GM21381 (cell line): ENCODE results near the gene CLMN.

Experiments used
- ATAC-seq: cut with Tn5 transposase; IDR thresholded peaks from one replicate; pipeline ENCODE4 v1.9.1; 2021; ENCODE audit warnings: mild to moderate bottlenecking, moderate library complexity; ENCODE audit not compliant: unreplicated experiment

Gene CLMN

DNA sequence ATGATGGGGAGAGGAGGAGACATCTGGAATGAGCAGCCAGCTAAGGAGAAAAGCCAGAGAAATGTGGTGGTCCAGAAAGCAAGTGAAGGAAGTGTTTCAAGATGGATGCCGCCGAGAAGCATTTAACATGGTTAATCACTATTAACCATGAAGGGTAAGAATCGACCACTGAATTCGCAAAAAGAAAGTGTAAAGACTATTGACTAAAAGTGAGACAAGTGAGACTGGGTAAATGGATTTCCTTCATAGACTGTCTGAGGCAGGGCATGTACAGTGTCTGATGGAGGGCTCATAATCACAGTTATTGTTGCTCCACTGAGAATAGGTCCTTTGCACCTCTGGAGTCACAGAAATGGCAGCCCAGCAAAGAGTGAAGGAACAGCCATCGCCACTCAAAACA, 25.3 kb upstream of the CLMN start:
- ATAC-seq, result no peak

DNA sequence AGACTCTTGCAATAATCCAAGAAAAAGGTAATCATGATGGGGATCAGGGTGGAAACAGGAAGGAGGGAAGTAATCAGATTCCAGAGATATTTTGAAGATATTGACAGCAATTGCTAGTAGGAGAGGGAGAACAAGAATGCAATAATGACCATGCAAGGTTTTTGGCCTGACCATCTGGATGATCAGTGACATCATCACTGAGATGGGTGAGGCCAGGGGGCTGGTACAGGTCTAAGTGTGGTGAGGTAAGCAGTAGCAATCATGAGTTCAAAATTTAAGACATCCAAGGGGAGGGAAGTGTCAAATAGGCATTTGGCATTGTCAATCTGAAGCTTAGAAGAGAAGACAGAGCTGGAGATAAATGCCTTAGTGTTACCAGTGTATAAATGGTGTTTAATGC, 24.8 kb upstream of the CLMN start:
- ATAC-seq, result no peak

DNA sequence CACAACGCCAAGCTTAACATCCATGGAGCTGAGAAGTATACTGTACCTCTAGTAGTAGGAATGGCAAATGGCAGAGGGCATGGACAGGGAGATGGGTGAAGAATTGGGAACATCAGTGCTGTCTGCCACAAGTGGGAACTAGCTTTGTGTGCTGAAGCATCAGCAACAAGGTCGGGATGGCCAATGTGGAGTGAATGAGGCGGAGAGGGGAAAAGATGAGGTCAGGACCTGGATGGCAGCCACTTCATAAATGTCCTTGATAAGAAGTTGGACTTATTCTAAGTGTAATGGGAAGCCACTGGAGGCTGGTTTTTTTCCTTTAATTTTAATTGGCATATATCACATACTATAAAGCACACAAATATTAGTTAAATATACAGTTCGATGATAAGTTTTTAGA, 21.9 kb upstream of the CLMN start:
- ATAC-seq, result no peak

DNA sequence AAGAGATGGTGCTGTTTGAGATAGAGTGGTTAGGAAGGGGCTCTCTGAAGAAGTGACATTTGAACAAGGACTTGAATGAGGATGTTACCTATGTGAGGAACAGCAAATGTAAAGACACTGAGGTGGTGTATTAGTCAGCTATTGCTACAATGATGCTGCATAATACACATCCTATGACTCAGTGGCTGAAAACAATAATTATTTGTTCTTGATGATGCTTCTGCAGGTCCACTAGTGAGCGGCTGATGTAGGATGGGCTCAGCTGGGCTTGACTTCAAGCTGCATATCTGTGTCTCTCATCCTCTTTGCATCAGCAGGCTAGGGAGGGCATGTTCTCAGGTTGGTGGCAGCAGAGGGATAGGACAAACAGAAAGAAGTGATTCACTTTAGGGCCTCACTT, 21.4 kb upstream of the CLMN start:
- no peak for ATAC-seq

DNA sequence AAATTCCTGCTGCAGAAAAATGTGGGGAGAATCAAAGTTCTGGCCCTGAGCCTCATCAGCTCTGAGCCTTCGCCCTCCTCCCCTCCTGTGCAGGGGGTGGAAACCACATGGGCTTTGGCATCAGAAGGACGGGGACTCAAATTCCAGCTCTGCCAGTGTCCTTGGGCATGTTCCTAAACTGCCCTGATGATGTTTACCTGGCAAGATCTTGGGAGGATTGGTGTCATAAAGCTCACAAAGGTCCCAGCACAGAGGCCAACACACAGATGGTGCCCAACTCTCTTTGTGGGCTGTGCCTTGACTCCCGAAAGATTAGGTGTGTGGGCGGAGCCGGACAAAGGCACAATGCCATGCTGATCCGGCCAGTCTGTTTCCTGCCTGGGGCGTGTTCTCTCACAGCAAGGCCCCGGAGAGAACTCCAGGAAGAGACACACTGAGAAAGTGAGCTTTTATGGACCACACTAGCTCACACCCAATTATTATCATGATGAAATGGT, 20.5 kb upstream of the CLMN start:
- no peak for ATAC-seq

DNA sequence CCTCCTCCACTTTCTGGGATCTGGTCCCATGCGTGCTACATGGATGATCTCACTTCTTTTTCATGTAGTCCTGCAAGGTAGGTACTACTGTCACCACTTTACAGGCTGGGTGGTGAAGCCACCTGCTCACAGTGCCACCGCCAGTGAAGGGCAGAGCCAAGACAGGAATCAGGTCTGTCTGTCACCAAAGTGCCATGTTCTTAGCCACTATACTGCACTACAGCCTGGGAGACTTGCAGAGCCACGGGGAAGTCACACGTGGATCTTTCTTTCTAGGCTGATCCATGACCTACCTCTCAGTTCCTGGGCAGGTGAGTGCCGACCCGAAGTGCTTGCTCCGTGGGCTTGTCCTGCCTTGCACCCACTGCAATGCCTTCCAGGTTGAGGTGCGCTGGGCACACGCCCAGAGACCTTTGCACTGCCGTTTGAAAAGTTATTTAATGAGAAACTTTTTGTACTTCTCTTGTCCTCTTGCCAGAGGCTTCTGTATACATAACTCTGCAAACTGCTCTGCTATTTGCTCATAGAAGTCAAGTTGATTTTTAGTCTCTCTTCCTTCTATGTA, 19.7 kb upstream of the CLMN start:
- no peak for ATAC-seq

DNA sequence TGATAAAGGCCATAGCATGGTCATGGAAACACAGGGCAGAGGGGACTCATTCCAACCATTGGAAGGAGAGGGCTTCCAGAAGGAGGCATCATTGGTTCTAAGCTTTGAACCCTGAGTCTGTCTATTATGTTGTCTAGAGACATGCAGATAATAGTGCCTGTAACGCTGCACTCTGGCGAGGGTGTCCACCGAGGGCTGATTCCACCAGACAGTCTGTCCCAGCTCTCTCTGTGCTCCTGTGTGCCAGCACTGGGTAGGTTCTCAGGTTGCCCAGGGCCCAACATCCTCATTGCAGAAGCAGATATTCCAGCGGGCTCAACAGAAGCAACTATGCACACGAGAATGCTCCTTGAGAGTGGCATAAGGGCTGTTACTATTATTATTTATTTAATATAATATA, 18.7 kb upstream of the CLMN start:
- ATAC-seq, result no peak

DNA sequence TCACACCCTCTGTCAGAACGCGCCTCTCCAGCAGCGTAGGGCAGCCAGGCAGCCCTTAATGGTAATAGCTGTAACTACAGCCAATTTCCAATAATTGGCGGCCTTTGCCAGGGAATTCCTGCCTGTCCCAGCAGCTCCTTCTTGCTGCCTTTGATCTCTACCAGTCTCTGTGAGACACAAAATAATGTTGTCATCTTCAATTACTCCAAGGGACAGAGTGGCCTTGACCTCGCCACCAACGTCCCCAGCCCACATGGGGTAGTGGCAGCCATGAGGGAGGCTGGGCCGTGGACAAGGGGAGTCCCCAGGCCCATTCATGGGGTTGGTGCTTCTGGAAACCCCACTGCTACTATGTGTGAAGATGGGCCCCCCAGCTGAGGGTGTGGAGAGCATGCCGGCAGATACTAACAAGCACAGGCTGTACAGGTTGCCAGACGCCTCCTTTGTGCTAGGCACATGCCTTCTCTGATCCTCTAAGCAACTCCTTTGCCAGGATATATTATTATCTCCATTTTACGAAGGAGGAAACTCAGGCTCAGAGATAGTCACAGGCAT, 17.4 kb upstream of the CLMN start:
- no peak for ATAC-seq

DNA sequence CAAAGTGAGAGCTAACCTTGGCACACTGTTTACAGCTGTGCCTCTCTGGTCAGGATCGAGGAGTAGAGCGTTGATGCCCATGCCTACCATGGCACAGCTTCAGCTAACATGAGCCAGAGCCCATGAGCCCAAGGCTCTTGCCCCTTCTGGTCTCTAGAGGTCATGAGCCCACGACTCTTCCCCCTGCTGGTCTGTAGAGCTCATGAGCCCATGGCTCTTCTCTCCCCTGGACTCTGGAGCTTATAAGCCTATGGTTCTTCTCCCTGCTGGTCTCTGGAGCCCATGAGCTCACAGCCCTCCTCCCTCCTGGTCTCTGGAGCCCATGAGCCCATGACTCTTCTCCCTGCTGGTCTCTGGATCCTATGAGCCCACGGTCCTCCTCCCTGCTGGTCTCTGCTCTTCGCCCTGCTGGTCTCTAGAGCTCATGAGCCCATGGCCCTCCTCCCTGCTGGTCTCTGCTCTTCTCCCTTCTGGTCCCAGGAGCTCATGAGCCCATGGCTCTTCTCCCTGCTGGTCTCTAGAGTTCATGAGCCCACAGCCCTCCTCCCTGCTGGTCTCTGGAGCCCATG, 16.6 kb upstream of the CLMN start:
- no peak for ATAC-seq

DNA sequence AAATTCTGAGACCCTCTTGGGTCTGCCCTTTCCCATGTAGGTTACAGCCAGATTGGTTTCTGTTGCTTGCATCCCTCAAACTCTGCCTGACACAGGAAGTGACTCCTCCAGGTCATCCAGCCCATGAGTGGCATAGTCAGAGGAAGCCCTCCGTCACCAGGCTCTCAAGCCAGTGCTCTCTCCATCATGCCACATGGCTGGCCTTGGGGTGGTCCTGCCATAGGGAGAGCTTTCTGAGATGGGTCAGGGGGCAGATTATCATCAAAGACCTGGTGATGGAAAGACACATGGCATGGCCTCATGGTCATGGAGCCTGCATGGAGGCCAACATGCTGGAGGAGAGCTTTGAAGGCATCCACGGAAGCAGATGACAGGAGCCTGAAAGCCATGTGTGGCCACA, 15.4 kb upstream of the CLMN start:
- no peak for ATAC-seq

DNA sequence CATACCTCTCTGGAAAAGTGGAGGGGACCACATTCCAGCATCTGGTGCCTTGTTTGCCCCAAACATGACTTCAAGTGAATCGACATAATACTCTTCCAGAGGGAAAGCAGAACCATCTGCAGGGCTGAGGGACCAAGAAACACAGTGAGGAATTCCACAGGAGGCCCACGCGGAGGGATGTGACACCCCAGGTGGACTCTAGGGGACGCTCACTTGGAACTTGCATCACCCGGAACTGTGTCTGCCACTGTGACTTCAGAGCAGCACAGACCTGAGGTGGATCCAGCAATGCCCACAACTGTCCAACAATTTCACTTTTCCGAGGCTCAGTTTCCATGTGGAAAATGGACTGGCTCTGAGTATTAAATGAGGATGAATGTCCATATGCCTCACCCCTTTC, 14.3 kb upstream of the CLMN start:
- no peak for ATAC-seq

DNA sequence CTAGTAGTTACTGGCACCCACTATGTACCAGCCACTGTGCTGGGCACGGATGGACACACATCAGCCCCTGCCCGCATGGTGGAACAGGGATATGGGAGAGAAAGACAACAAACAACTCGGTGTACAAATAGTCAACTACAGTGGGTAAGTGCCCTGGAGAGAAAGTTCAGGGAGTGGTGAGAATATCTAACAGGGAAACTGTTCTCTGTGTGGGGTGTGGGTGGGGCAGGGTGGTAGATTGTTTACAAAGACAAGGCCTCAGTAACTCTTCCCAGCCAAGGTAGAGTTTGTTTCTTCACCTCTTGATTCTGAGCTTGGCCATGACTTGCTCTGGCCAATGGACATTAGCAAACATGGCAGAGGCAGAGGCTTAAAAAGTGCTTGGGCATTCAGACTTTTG, 12.9 kb upstream of the CLMN start:
- ATAC-seq, result no peak

DNA sequence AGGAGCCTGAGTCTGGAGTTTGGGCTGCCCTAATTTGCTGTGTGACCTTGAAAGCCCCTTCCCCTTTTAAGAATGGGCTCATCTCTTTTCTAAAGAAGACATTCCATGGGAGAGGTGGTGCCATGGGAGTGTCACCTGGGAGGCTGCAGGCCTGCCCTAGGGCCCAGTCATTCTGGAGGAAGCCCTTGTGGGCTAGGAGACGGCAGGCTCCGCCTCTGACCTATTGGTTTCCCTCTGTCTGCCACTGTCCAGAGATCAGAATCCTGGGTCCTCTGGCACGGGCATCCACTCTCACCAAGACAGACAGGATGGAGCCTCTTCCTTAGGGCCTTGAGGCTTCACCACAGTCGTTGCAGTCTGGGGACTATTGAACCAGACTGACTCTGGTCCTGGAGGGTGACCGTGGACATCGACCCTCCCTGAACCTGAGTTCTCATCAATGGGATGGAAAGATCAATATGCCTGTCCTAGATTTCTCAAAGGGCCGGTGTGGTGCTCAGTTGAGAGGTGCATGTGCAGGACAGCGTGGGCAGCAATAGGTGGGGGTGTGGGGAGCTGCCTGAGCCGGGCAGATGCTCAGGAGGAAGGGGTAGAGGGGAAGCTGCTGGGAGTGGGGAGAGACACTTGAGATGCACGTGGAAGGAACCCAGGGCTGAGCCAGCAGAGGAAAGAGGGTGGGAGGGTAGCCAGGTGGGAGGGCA, 12.2 kb upstream of the CLMN start:
- ATAC-seq, result no peak

DNA sequence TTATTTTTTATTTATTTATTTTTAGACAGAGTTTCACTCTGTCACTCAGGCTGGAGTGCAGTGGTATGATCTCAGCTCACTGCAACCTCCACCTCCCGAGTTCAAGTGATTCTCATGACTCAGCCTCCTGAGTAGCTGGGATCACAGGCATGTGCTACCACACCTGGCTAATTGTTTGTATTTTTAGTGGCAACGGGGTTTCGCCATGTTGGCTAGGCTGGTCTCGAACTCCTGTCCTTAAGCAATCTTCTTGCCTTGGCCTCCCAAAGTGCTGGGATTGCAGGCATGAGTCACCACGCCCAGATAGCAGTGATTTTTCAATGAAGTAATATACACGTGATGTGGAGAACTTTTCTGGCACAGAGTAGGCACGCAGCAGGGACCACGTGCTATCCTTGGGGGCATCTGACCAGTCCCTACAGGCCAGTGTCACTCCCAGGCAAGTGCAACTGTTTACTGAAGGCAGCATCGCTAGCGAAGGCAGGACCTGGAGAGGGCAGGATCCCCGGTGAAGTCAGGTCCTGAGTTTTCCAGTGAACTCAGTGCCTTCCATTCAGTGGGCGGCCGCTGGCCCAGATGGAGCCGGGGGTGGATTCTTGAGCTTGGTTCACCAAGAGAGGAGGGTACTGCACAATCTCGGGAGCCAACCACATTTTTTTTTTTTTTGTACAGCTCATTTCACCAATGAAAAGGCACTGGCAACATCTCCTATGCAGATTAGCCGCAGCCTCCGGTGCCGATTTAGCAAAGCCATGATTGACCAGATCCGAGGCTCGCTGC, 11.1 kb upstream of the CLMN start:
- ATAC-seq, result no peak

DNA sequence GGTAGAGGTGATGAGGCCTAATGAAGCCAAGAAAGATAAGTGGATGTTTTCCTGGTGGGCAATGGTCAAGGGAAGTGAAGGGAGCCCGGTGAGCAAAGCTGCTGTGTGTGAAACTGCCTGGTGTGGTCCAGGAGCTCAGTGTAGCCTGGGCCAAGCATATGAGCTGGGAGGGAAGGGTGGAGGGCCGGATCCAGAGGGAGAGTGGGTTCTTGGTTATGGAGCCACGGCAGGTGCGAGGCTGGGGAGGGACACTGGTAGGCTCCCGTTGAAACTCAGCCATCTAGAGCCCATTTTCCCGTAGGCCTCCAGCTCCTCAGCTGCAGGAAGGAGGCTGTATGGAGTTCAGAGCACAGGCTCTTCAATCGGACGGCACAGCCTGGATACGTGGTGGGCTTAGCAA, 10.2 kb upstream of the CLMN start:
- ATAC-seq, result no peak

DNA sequence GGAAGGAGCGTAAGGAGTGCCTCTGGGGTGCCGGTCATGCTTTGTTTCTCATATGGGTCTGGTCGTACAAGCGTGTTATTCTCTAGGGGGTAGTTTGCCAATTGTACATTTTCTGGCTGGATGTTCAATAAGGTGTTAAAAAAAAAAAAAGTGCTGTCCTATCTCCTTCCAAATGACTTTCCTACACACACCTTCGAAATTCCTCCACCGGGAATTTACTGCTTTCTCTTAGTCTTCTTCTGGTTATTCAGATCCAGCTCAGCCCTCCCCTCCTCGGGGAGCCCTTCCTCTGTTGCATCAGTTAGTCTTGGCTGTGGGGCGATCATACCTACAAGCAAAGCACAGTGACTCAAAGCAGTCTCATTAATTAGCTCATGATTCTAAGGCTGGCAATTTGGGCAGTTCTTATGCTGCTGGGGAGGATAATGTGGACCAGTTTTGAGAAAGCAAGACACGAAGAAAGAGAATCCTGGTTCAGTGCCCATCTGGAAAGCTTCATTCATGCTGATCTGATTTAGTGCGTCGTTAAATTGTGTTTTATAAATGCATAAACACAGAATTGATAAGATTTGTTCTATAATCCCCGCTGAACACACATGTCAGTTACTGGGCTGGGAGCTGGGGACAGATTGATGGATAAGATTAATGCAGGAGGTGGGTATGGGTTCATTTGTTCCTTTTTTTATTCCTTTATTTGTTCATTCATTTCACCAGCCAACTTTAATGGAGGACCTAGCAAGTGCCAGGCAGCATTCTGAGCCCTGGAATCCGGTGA, 9.2 kb upstream of the CLMN start:
- ATAC-seq, result no peak

DNA sequence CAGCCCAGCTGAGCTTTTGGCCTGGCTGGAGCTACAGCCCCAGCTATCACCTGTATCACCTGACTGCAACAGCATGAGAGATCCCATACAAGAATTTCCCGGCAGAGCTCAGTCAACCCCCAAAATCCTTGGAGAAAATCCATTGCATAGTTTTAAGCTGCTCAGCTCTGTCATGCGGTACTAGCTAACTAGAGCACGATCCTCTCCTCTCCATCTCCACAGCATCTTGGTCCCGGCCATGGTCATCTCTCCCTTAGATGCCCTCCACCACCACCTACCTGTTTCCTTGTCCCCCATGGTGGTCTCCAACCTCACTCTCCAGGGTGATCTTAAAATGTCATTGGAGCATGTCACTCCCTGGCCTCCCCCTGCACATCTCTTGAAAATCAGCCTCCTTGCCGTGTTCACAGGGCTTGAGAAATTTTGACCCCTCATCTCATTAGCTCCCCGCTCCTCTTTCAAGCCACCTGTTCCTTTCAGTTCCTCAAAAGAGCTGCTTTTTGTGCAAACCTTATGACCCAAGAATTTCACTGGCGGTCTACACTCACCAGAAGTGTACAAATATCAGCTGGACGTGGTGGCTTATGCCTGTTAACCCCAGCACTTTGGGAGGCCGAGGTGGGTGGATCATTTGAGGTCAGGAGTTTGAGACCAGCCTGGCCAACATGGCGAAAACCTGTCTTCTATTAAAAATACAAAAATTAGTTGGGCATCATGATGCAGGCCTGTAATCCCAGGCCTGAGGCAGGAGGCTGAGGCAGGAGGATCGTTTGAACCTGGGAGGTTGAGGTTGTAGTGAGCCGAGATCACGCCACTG, 8.1 kb upstream of the CLMN start:
- peak; percentile 97 for ATAC-seq

DNA sequence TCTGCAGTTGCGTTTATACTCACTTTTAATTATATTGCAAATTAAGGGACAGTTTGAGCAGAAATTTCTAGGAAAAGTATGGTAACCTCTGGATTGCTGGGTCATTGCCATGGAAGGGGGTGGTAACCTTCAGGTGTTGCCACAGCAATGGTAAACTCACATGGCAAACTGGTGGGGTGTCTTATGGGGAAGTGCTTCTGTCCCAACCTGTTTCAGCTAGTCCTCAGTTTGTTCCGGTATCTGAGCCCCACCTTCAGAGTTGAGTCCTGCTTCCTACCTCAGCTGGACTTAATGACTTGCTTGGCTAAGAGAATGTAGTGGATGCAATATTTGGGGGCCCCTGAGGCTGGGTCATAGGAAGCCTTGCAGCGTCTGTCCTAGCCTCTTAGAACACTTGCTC, 7.3 kb upstream of the CLMN start:
- no peak for ATAC-seq

DNA sequence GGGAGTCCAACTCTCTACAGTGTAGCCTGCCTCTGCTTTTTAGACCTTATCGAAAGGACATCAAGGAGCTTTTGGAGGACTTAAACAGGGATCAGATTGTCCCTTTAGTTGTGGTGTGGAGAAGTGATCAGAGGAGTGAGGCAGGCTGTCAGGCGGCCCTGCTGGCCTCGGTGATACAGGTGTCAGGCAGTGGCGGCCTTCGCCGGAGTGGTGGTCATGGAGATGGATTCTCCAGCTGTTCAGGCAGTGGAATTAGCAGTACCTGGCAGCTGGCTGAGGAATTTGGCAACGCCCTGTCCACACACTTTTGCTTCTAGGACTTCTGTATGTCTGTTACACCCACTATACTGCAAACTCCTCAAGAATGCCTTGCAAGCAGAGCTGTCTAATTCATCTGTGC, 4.2 kb upstream of the CLMN start:
- ATAC-seq, result no peak

DNA sequence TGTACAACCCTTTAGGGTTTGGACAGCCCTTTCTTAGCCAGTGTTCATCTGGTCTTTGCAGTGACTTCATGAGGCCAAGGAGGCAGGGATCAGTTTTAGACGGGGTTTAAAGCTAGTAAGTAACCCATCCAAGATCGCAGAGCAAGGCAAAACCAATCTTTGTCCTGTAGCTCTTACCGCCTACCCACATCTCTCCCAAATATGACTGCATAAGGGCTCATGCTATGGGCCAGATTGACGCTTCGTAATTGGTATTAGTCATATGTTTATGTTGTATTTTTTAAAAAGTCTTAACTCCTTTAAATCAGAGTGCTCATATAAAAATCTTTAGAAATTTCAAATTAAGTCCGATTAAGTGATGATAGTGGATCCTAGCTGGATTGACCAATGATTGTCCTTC, 3.7 kb upstream of the CLMN start:
- no peak for ATAC-seq
